HL-60 (cell line): Measurements from ENCODE around the gene PGM2L1.

ENCODE experiments used
- DNase-seq, 2 experiments: peaks; one replicate each; pipeline ENCODE4 v3.0.0-alpha.2; 2010 to 2020; ENCODE audit warnings: low read depth in 1 of 2, low spot score in 1 of 2
- H3K27ac ChIP-seq: fragments of 250-450 bp; sonication (Bioruptor Pico); replicated peaks from 2 replicates; pipeline ENCODE4 v1.5.1; 2020; ENCODE audit warnings: mild to moderate bottlenecking, moderate library complexity
- H3K27me3 ChIP-seq: fragments of 250-450 bp; sonication (Bioruptor Pico); 2 replicates; pipeline ENCODE4 v1.5.1; 2021; ENCODE audit warnings: mild to moderate bottlenecking, moderate library complexity; ENCODE audit not compliant: insufficient read depth, poor library complexity, severe bottlenecking
- H3K4me3 ChIP-seq: replicated peaks from 2 replicates; pipeline ENCODE4 v1.5.1; 2011; ENCODE audit warnings: mild to moderate bottlenecking, control low read depth, low read length; ENCODE audit not compliant: insufficient read depth
- CTCF ChIP-seq: IDR thresholded peaks from one replicate; pipeline ENCODE4 v1.5.1; 2011; ENCODE audit warnings: low read length, control low read depth, inconsistent platforms; ENCODE audit not compliant: insufficient read depth
- GABPA ChIP-seq: IDR thresholded peaks from 2 replicates; pipeline ENCODE4 v1.6.1; 2012; ENCODE audit warnings: low read depth
- POLR2AphosphoS5 ChIP-seq: IDR thresholded peaks from 2 replicates; pipeline ENCODE4 v1.6.1; 2012; ENCODE audit warnings: low read depth
- REST ChIP-seq: IDR thresholded peaks from 2 replicates; pipeline ENCODE4 v1.6.1; 2012; ENCODE audit warnings: low read depth; ENCODE audit not compliant: insufficient replicate concordance
- SPI1 ChIP-seq: IDR thresholded peaks from 2 replicates; pipeline ENCODE4 v1.6.1; 2012; ENCODE audit warnings: low read depth, mild to moderate bottlenecking, borderline replicate concordance

PGM2L1 gene

GRCh38 chr11:74377689-74378088, 20.5 kb downstream of the PGM2L1 start:
- no peak overlapping the region for H3K27ac ChIP-seq
- H3K27me3 ChIP-seq: no peaks in the 10 kb centered on the region
- no peak overlapping the region for H3K4me3 ChIP-seq
- DNase-seq: no peak
- TF ChIP-seq CTCF: no peak
- no peak for TF ChIP-seq GABPA
- no peak for TF ChIP-seq REST
- no peak for TF ChIP-seq SPI1
- TF ChIP-seq POLR2AphosphoS5: no peak

- no peak overlapping the region for H3K27ac ChIP-seq
Measured at GRCh38 chr11:74373382-74373781, 24.9 kb downstream of the PGM2L1 start.

More at GRCh38 chr11:74373382-74373781, 24.9 kb downstream of the PGM2L1 start:
- Histone ChIP-seq H3K4me3 (no peak overlapping the region), H3K27me3 (no peaks in the 10 kb centered on the region)
- no peak for TF ChIP-seq POLR2AphosphoS5
- TF ChIP-seq SPI1: no peak
- TF ChIP-seq GABPA: no peak
- TF ChIP-seq CTCF: no peak
- no peak for TF ChIP-seq REST
- no peak for DNase-seq
